Measurements from ENCODE around the gene COL11A1. TPM values are rescaled to one million over a fixed set of nuclear protein-coding genes. Genes with fewer than 3 reads are reported as not detected.

COL11A1 gene
- total and polyA plus RNA-seq, 9 of the 15 experiments (the other 6 are each of a cell fraction or from before 2014, with no cell fraction given): 0.07 TPM; not detected in 8

DNA sequence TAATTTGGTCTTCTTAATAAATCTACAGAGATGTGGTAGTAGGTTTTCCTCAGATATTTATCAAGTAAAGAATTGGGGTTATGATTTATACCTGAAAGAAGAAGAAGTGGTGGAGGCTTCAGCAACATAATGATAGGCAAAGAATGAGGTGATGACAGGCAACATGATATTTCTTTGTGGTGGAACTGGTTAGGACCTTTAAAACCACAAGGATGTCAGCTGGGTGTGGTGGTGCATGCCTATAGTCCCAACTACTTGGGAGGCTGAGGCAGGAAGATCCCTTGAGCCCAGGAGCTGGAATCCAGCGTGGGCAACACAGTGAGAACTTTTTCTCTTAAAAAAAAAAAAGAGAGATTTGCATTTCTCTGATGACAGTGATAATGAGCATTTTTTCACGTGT is 34.1 kb upstream of the COL11A1 start (continued):
- TF ChIP-seq ATF2 (CRISPR knock-in tag; IDR thresholded peaks at IDR 0.05): no peak

DNA sequence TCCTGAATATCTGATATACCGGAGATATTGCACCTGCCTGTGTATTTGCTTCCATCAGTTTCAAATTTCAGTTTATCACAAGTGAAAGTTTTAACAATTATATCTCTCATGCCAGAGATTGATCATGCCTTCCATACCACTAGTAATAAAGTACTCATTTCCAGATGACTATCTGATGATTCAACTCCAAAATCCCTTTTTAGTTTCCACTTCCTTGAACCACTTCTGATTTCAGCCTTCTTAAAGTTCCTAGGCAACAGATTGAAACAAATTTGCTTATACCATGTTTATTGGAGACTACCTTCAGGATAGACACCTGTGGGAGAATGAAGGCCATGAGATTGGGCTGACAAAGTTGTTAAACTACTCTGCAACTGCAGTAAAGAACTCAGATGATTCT is 21.5 kb upstream of the COL11A1 start:
- intact Hi-C loops (cut with micrococcal nuclease) (no loop called here), in situ Hi-C loops (cut with MboI) (no loop called here)
- H2AFZ ChIP-seq (ENCODE audit: low read depth, low read length): no peak overlapping the region
- no peak overlapping the region for H3K27ac ChIP-seq (ENCODE audit: extremely low read depth, low read depth, low read length)
- no TSS peak for BruUV-seq (replicated peaks)
- H3K9me1 ChIP-seq (ENCODE audit: control insufficient read depth, insufficient read depth, low read length): no peaks in the 10 kb centered on the region
- 0% methylated on average over 1 of the region's 1 CpG for WGBS (ENCODE audit: insufficient coverage, low coverage, missing lambda C conversion rate)
- H3K4me2 ChIP-seq (ENCODE audit: insufficient read depth, low read length): no peak overlapping the region
- ChIA-PET POLR2A (no interaction called here), CTCF (ENCODE audit: low intra/inter-chr PET ratio) (no interaction called here)
- DNase-seq (ENCODE audit: extremely low read depth in 1 of 4, low spot score in 3 of 4) (no peak), FAIRE-seq (no peak), ATAC-seq (no peak)
- no peaks in the 10 kb centered on the region for H3K79me2 ChIP-seq (ENCODE audit: control insufficient read depth, insufficient read depth, low read length)
- no peaks in the 10 kb centered on the region for H3K36me3 ChIP-seq (ENCODE audit: control insufficient read depth, insufficient read depth, low read length)
- no peaks in the 10 kb centered on the region for H4K20me1 ChIP-seq (replicated peaks; ENCODE audit: control insufficient read depth, insufficient read depth, low read length)
- H3K9ac ChIP-seq (ENCODE audit: insufficient read depth in 1 of 2, low read depth in 2 of 2, low read length in 2 of 2): no peak overlapping the region
- H3K27me3 ChIP-seq (ENCODE audit: control insufficient read depth in 2 of 2, insufficient read depth in 2 of 2, low read length in 2 of 2): no peaks in the 10 kb centered on the region
- no peak for TF ChIP-seq FOXJ2 (tag; IDR thresholded peaks at IDR 0.05)
- no peaks in the 10 kb centered on the region for H3K4me1 ChIP-seq (replicated peaks in 1 of 2; ENCODE audit: control insufficient read depth in 2 of 2, insufficient read depth in 2 of 2, low read length in 2 of 2)
- H3K4me3 ChIP-seq: no peak overlapping the region
- H3K9me3 ChIP-seq (replicated peaks; ENCODE audit: control insufficient read depth, insufficient read depth, low read depth, low read length): no peaks in the 10 kb centered on the region

- Histone ChIP-seq H4K20me1 (replicated peaks; ENCODE audit: control insufficient read depth, insufficient read depth, low read length) (no peaks in the 10 kb centered on the region), H3K4me1 (replicated peaks in 1 of 2; ENCODE audit: control insufficient read depth in 2 of 2, insufficient read depth in 2 of 2, low read length in 2 of 2) (no peaks in the 10 kb centered on the region), H3K79me2 (ENCODE audit: control insufficient read depth, insufficient read depth, low read length) (no peaks in the 10 kb centered on the region), H3K4me3 (no peak overlapping the region), H3K9ac (ENCODE audit: insufficient read depth in 1 of 2, low read depth in 2 of 2, low read length in 2 of 2) (no peak overlapping the region), H3K27me3 (ENCODE audit: control insufficient read depth in 2 of 2, insufficient read depth in 2 of 2, low read length in 2 of 2) (no peaks in the 10 kb centered on the region), H3K4me2 (ENCODE audit: insufficient read depth, low read length) (no peak overlapping the region), H3K36me3 (ENCODE audit: control insufficient read depth, insufficient read depth, low read length) (no peaks in the 10 kb centered on the region), H2AFZ (ENCODE audit: low read depth, low read length) (no peak overlapping the region), H3K27ac (ENCODE audit: extremely low read depth, low read depth, low read length) (no peak overlapping the region), H3K9me3 (replicated peaks; ENCODE audit: control insufficient read depth, insufficient read depth, low read depth, low read length) (no peaks in the 10 kb centered on the region), H3K9me1 (ENCODE audit: control insufficient read depth, insufficient read depth, low read length) (no peaks in the 10 kb centered on the region)
- ATAC-seq: no peak
- in situ Hi-C loops (cut with MboI): no loop called here
- CTCF ChIA-PET (ENCODE audit: low intra/inter-chr PET ratio): no interaction called here
- no peak for DNase-seq (ENCODE audit: extremely low read depth in 1 of 4, low spot score in 3 of 4)
- WGBS (ENCODE audit: insufficient coverage, low coverage, missing lambda C conversion rate): 0% methylated on average over 1 of the region's 1 CpG
- FAIRE-seq: no peak
- no TSS peak for BruUV-seq (replicated peaks)
- POLR2A ChIA-PET: no interaction called here
- intact Hi-C loops (cut with micrococcal nuclease): no loop called here
- TF ChIP-seq, protein P1, sequence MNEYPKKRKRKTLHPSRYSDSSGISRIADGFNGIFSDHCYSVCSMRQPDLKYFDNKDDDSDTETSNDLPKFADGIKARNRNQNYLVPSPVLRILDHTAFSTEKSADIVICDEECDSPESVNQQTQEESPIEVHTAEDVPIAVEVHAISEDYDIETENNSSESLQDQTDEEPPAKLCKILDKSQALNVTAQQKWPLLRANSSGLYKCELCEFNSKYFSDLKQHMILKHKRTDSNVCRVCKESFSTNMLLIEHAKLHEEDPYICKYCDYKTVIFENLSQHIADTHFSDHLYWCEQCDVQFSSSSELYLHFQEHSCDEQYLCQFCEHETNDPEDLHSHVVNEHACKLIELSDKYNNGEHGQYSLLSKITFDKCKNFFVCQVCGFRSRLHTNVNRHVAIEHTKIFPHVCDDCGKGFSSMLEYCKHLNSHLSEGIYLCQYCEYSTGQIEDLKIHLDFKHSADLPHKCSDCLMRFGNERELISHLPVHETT (CRISPR knock-in tag; conservative IDR thresholded peaks at IDR 0.05 in 1 of 2, IDR thresholded peaks at IDR 0.05 in 1 of 2): no peak
- TF ChIP-seq TEAD4 (IDR thresholded peaks at IDR 0.05; ENCODE audit: low read length) (no peak), TEAD4 (CRISPR knock-in tag; IDR thresholded peaks at IDR 0.05; ENCODE audit: borderline replicate concordance) (no peak), ZNF830 (CRISPR knock-in tag; IDR thresholded peaks at IDR 0.05) (no peak), ZNF551 (CRISPR knock-in tag; IDR thresholded peaks at IDR 0.05) (no peak), EP400 (IDR thresholded peaks at IDR 0.05) (no peak), BRF1 (IDR thresholded peaks at IDR 0.05; ENCODE audit: borderline replicate concordance, extremely low read depth, insufficient read length) (no peak)
Measured at GRCh38 chr1:103129255-103129654, 20.9 kb upstream of the COL11A1 start.
